CD8-positive, alpha-beta memory T cell (primary cell): Measurements from ENCODE around the gene CCDC190. TPM values are rescaled to one million over a fixed set of nuclear protein-coding genes. Genes with fewer than 3 reads are reported as not detected.
"Not testable (repeated sequence)": the region's sequence is repeated elsewhere in the genome, so short reads cannot be mapped to it uniquely, and the experiment has no call there.

Source experiments
- CTCF ChIA-PET: fragments of 350-600 bp; sonication (Branson Sonifier 250); formaldehyde crosslinking; loops from one replicate; lab custom pipeline; 2021; ENCODE audit warnings: antibody characterized with exemption; lab: Charles Lee
- POLR2A ChIA-PET: fragments of 350-600 bp; sonication (Branson Sonifier 250); formaldehyde crosslinking; loops from one replicate; lab custom pipeline; 2021; ENCODE audit warnings: antibody characterized with exemption; lab: Charles Lee
- DNase-seq, 5 donors: peaks; one replicate each; pipeline versions ENCODE4 v3.0.0 to v3.0.0-alpha.2; 2020 to 2022; ENCODE audit warnings: mixed read lengths in 1 of 5
- H3K27ac ChIP-seq: one replicate; pipeline ENCODE4 v1.7.0; 2013; ENCODE audit warnings: low read depth, mild to moderate bottlenecking, low read length, moderate library complexity
- H3K27me3 ChIP-seq: 2 replicates; pipeline ENCODE4 v1.7.0; 2013; ENCODE audit warnings: low read length, mild to moderate bottlenecking; ENCODE audit not compliant: insufficient read depth, poor library complexity, severe bottlenecking
- H3K36me3 ChIP-seq: 2 replicates; pipeline ENCODE4 v1.7.0; 2013; ENCODE audit warnings: mild to moderate bottlenecking, low read length, moderate library complexity; ENCODE audit not compliant: insufficient read depth
- H3K4me1 ChIP-seq: 2 replicates; pipeline ENCODE4 v1.7.0; 2013; ENCODE audit warnings: mild to moderate bottlenecking, low read length, moderate library complexity; ENCODE audit not compliant: insufficient read depth
- H3K4me3 ChIP-seq: 2 replicates; pipeline ENCODE4 v1.7.0; 2013; ENCODE audit warnings: mild to moderate bottlenecking, low read length
- H3K9me3 ChIP-seq: 2 replicates; pipeline ENCODE4 v1.7.0; 2013; ENCODE audit warnings: mild to moderate bottlenecking, low read length
- H3K27ac Mint-ChIP-seq, 8 donors: one replicate each; pipeline ENCODE4 v1.8.0; 2020 to 2021; ENCODE audit warnings: mixed read lengths in 8 of 8, mild to moderate bottlenecking in 6 of 8, inconsistent platforms in 3 of 8, moderate library complexity in 3 of 8
- H3K27me3 Mint-ChIP-seq, 2 donors: one replicate each; pipeline ENCODE4 v1.8.0; 2020 to 2021; ENCODE audit warnings: mixed read lengths in 2 of 2, mild to moderate bottlenecking in 1 of 2, moderate library complexity in 1 of 2
- H3K36me3 Mint-ChIP-seq, 3 donors: one replicate each; pipeline ENCODE4 v1.8.0; 2020 to 2021; ENCODE audit warnings: mixed read lengths in 3 of 3, inconsistent platforms in 1 of 3, mild to moderate bottlenecking in 1 of 3
- H3K4me1 Mint-ChIP-seq, 3 donors: one replicate each; pipeline ENCODE4 v1.8.0; 2020 to 2021; ENCODE audit warnings: mixed read lengths in 3 of 3, inconsistent platforms in 1 of 3, mild to moderate bottlenecking in 1 of 3
- H3K4me3 Mint-ChIP-seq, 7 donors: one replicate each; pipeline ENCODE4 v1.8.0; 2020 to 2021; ENCODE audit warnings: mixed read lengths in 7 of 7, mild to moderate bottlenecking in 6 of 7, moderate library complexity in 4 of 7, inconsistent platforms in 2 of 7
- H3K9me3 Mint-ChIP-seq, 5 donors: one replicate each; pipeline ENCODE4 v1.8.0; 2020 to 2022; ENCODE audit warnings: mixed read lengths in 5 of 5, mild to moderate bottlenecking in 3 of 5, moderate library complexity in 2 of 5, inconsistent platforms in 1 of 5
- polyA plus RNA-seq: library from polyadenylated mRNA; unstranded; fragments of 300-500 nt; fragmentation: Illumina TruSeq; gene quantifications from one replicate; pipeline ENCODE4 v1.2.3, GENCODE V29; 2021
- total RNA-seq, 2 experiments: library from RNA; stranded (reverse); gene quantifications; one replicate each; pipeline ENCODE4 v1.2.3, GENCODE V29; 2021

CCDC190 gene
- total and polyA plus RNA-seq, 3 experiments from 2014 or later = not detected

GRCh38 chr1:162822391-162823200 is 38.4 kb downstream of the CCDC190 start:
- H3K27ac Mint-ChIP-seq = peak overlapping the region in 7 of 8 donors; percentile 48 to 94 (median 84)
- no peaks in the 10 kb centered on the region for H3K36me3 ChIP-seq
- DNase-seq = peak in 1 of 5 donors; percentile 1
- no peak overlapping the region for H3K27ac ChIP-seq
- ChIA-PET POLR2A (no interaction called here), CTCF (no interaction called here)
- peaks cover 3% of the 10 kb centered on the region for H3K27me3 ChIP-seq
- H3K4me3 ChIP-seq = peak overlapping the region; percentile 23
- H3K4me3 Mint-ChIP-seq = peak overlapping the region; percentile 62 to 85 (median 79)
- no peaks in the 10 kb centered on the region for H3K9me3 ChIP-seq
- H3K4me1 ChIP-seq = peaks cover 14% of the 10 kb centered on the region
- H3K4me1 Mint-ChIP-seq = peaks cover 18 to 28% (median 26%) of the 10 kb centered on the region in 3 donors
- H3K9me3 Mint-ChIP-seq = peaks cover 0 to 2% (median 0%) of the 10 kb centered on the region in 5 donors
- peaks cover 0 to 15% (median 1%) of the 10 kb centered on the region in 3 donors for H3K36me3 Mint-ChIP-seq
- H3K27me3 Mint-ChIP-seq = peaks cover 10 to 36% of the 10 kb centered on the region in 2 donors

- Mint-ChIP-seq H3K4me1 (peaks cover 17 to 22% (median 21%) of the 10 kb centered on the region in 3 donors), H3K27me3 (peaks cover 4 to 20% of the 10 kb centered on the region in 2 donors)
- peaks cover 14% of the 10 kb centered on the region for H3K4me1 ChIP-seq
- H3K27ac ChIP-seq, H3K36me3 ChIP-seq, H3K4me3 ChIP-seq, H3K9me3 Mint-ChIP-seq, CTCF ChIA-PET, H3K4me3 Mint-ChIP-seq, POLR2A ChIA-PET, H3K36me3 Mint-ChIP-seq, H3K27ac Mint-ChIP-seq, H3K9me3 ChIP-seq, H3K27me3 ChIP-seq, DNase-seq: not testable (repeated sequence)
These were observed 42.3 kb downstream of the CCDC190 start for GRCh38 chr1:162818666-162819065.

GRCh38 chr1:162818136-162818535 is 42.8 kb downstream of the CCDC190 start:
- CTCF ChIA-PET, H3K36me3 Mint-ChIP-seq, H3K27ac Mint-ChIP-seq, H3K9me3 ChIP-seq, H3K27me3 ChIP-seq, H3K9me3 Mint-ChIP-seq, H3K4me3 ChIP-seq, H3K27ac ChIP-seq, DNase-seq, H3K4me3 Mint-ChIP-seq, H3K36me3 ChIP-seq, POLR2A ChIA-PET: not testable (repeated sequence)
- peaks cover 13% of the 10 kb centered on the region for H3K4me1 ChIP-seq
- Mint-ChIP-seq H3K27me3 (peaks cover 4 to 18% of the 10 kb centered on the region in 2 donors), H3K4me1 (peaks cover 13 to 17% (median 16%) of the 10 kb centered on the region in 3 donors)

GRCh38 chr1:162812357-162812756 is 48.6 kb downstream of the CCDC190 start:
- H3K27ac ChIP-seq, CTCF ChIA-PET, H3K9me3 Mint-ChIP-seq, H3K36me3 ChIP-seq, H3K27me3 Mint-ChIP-seq, H3K9me3 ChIP-seq, POLR2A ChIA-PET, H3K27ac Mint-ChIP-seq, H3K4me3 Mint-ChIP-seq, H3K4me1 ChIP-seq, H3K27me3 ChIP-seq, H3K4me3 ChIP-seq, DNase-seq: not testable (repeated sequence)
- peaks cover 5 to 41% (median 7%) of the 10 kb centered on the region in 3 donors for H3K36me3 Mint-ChIP-seq
- H3K4me1 Mint-ChIP-seq = peaks cover 0 to 10% (median 0%) of the 10 kb centered on the region in 3 donors

- peaks cover 18 to 80% (median 22%) of the 10 kb centered on the region in 3 donors for H3K36me3 Mint-ChIP-seq
- H3K27ac ChIP-seq, CTCF ChIA-PET, H3K9me3 Mint-ChIP-seq, H3K27me3 ChIP-seq, POLR2A ChIA-PET, H3K9me3 ChIP-seq, H3K36me3 ChIP-seq, H3K27ac Mint-ChIP-seq, H3K4me3 Mint-ChIP-seq, H3K4me1 ChIP-seq, H3K27me3 Mint-ChIP-seq, H3K4me3 ChIP-seq, DNase-seq: not testable (repeated sequence)
- peaks cover 0 to 10% (median 0%) of the 10 kb centered on the region in 3 donors for H3K4me1 Mint-ChIP-seq
These were observed 53.5 kb downstream of the CCDC190 start for GRCh38 chr1:162807503-162807902.

Other genes with a start within 250 kb of the CCDC190 start
- under 1 TPM; 0.13 to 0.20 TPM for gene DDR2, start 228.7 kb downstream of the CCDC190 start, total RNA-seq
- 0.09 TPM for gene DDR2, start 228.7 kb downstream of the CCDC190 start, polyA plus RNA-seq
- gene HSD17B7, start 70.5 kb downstream of the CCDC190 start, total RNA-seq = 10 to 100 TPM; 18.7 to 20.4 TPM
- 22.6 TPM for gene HSD17B7, start 70.5 kb downstream of the CCDC190 start, polyA plus RNA-seq
- gene RGS4, start 208.2 kb upstream of the CCDC190 start, total RNA-seq = not detected
- gene RGS4, start 208.2 kb upstream of the CCDC190 start, polyA plus RNA-seq = not detected